ENCODE measurements around the gene MYO10. TPM values are rescaled to one million over a fixed set of nuclear protein-coding genes. Genes with fewer than 3 reads are reported as not detected.
"Not testable (repeated sequence)": the region's sequence is repeated elsewhere in the genome, so short reads cannot be mapped to it uniquely, and the experiment has no call there.

Gene MYO10
- total RNA-seq, 1 donor from 2014 or later, result 4.6 TPM

DNA sequence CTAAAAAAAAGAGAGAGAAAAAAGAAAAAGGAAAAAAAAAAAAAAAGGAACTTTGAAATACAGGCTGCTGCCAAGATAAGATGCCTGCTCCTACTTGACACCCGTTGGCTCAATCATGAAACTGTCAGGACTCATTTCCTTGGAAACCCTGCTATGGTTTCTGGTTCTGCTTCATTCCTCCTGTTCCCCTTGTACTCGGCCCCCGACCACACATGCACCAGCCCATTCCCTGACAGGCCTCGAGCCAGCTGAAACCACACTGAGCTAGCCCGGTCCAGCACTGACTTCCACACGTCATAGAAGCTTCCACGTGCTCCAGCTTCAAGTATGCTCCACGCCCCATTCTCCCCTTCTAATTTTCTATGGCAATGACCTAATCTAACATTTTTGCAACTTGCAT, 93.2 kb downstream of the MYO10 start:
- intact Hi-C loops (cut with DNase I), result no loop called here
- DNase-seq (ENCODE audit: low spot score), result no peak

DNA sequence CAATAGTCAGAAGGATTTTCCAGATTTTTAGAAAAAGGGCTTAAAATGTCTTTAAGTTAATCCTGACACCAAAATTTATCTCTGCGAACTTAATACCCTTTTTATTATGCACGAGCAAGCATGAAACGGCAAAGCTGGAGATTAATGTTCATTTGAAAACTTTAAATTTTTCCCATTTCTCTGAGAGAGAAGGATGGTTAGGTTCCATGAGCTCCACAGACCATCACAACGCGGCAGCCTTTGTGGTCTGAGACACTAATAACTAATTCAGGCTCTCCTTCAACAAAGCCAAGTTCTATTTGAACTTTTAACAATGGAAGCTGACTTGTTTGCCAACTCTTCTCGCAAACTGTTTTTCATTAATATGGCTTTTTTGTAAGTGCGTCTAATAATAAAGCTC, 94.7 kb downstream of the MYO10 start:
- intact Hi-C loops (cut with DNase I), result no loop called here
- DNase-seq (ENCODE audit: low spot score), result no peak

DNA sequence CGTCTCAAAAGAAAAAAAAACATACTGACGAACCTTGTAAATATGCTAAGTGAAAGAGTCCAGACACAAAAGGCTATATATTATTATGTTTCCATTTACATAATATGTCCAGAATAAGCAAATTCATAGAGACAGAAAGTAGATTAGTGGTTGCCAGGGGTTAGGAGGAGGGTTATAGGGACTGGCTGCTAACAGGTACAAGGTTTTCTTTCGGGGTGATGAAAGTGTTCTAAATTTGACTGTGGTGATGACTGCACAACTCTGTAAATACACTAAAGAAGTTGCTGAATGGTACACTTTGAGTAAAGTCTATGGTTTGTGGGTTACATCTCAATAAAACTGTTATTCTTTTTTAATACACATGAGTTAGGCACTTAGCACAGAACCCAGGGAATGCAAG, 98.8 kb downstream of the MYO10 start:
- intact Hi-C loops (cut with DNase I), result no loop called here
- no peak for DNase-seq (ENCODE audit: low spot score)

DNA sequence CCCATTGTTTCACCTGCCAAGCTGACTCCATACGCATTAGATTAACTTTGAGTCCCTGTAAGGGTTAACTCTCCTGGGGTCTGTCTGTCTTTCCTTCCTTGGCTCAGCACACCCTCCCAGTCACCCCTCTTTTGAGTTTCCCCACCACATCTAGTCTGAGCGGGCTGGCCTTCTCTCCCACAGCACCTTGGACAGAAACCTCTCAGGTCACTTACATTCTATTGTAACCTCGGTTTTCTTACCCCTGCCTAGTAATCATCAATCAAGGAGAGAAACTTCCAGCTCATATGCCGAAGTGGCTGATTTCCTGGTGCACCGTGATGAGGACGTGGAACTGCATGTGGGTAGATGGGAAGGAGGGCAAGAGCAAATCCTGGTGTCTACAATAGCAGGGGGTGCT, 102.1 kb downstream of the MYO10 start:
- DNase-seq (ENCODE audit: low spot score), result no peak
- intact Hi-C loops (cut with DNase I), result no loop called here

DNA sequence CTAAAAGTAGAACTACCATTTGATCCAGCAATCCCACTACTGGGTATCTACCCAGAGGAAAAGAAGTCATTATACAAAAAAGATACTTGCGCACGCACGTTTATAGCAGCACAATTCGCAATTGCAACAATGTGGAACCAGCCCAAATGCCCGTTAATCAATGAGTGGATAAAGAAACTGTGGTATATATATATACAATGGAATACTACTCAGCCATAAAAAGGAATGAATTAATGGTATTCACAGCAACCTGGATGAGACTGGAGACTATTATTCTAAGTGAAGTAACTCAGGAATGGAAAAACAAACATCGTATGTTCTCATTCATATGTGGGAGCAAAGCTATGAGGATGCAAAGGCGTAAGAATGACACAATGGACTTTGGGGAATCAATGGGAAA, 104.8 kb downstream of the MYO10 start:
- intact Hi-C loops (cut with DNase I); DNase-seq (ENCODE audit: low spot score): not testable (repeated sequence)

DNA sequence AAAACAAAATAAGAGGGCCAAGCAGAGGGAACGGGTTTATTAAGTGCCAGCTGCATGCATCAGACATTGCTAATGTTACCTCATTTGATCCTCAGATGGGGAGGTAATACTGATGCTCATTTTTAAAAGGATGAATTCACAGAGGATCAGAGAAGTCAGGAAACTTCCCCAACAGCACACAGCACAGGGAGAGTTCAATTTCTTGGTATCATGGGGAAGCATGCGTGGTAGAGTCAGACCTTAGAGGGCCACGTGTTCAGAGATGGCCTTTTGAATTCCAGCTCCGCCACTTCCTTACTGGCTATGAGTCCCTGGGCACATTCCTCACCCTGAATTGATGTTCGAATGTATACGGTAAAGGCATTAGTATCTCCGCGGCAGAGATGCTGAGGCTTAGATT, 108.3 kb downstream of the MYO10 start:
- intact Hi-C loops (cut with DNase I), result no loop called here
- no peak for DNase-seq (ENCODE audit: low spot score)

DNA sequence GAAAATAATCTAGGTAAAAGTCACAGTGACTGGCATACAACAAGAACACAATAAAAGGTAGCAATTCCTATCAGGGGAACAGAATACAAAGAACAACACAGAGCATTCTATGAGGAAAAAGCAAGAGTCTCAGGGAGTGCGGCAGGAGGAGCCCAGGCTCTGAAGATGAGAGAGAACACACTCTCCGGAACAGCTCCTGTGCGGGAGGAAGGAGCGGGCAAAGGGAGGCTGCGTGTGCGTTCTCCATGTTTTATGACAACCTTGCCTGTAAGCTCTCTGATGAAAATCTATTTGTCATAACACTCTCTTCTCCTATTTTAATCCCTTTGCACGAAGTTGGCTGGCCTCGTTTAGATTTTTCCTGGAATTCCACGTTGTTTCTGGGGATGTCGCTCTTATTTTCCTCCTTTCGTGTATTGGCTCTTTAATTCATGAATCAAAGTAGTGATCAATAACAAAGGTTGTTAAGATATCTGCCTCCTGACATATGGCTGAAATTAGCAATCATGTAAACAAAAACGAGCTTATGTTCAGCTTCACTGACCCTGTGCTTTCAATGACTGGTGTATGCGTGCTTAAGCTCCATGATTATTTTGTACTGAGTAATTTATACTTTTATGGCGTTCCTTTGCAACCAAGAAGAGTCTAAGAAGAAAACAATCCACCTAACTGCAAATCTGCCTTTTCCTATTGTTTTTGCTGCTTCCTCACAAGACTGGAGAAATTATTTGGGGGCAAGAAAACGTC, 109.5 kb downstream of the MYO10 start:
- DNase-seq (ENCODE audit: low spot score), result no peak
- intact Hi-C loops (cut with DNase I), result no loop called here

DNA sequence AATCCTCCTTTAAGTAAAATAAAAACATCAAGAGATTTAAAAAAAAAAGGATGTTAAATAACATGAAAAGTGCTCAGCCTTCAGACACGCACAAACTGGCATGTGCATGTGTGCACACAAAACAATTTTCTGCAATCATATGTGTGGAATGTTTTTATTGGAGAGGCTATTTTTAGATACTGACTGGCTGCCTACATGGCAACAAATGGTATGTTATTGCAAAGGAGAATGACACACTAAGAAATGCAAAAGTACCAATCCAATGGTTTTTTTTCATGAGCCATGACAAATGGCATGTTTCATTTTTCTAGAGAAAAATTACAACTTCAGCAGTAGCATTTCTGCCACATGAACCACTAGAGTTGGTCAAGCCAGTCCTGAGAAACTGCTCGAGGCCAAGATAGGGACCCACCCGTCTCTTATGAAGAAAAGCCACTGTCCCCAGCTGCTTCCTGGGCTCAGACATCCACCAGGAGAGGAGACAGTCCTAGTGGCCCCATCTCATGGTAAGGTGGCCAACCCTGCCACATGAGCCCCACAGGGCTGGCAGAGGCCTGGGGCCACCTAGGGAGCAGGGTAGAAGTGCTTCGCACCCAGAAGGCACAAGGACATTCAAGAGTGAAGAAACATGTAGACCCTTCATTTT, 116.4 kb downstream of the MYO10 start:
- DNase-seq (ENCODE audit: low spot score), result no peak
- intact Hi-C loops (cut with DNase I), result no loop called here

DNA sequence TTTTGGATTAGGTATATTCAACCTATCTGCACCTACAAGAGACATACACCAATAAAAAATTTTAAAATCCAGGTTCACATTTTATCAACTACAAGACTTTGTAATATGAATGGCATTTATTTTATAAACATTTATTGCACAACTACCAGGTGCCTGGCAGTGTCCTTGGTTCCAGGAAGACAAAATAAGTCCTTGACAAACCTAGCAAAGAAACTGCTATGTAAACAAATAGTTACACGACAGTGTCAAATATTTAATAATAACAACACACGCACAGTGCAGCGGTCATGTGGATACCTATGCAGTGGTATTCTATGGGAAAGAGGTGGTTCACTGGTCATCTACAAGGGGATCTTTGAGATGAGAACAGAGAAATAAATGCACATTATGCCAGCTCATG, 120.7 kb downstream of the MYO10 start:
- intact Hi-C loops (cut with DNase I), result no loop called here
- DNase-seq (ENCODE audit: low spot score), result no peak

DNA sequence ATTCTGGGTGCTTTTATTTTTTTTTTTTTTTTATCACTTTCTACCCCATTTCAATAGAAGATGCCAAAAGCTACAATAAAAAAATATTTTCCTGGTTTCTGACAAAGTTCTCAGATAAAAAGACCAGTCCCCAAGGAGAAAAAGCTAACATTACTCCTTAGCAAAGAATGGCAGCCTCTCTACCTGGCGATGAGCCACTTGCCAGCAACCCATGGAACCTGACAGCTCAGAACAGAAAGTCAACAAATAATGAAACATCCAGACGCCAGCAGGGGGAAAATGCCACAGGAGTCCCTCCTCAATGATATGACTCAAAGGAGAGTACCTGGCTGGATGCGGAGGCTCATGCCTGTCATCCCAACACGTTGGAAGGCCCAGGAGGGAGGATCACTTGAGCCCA, 123.2 kb downstream of the MYO10 start:
- no peak for DNase-seq (ENCODE audit: low spot score)
- intact Hi-C loops (cut with DNase I), result no loop called here

DNA sequence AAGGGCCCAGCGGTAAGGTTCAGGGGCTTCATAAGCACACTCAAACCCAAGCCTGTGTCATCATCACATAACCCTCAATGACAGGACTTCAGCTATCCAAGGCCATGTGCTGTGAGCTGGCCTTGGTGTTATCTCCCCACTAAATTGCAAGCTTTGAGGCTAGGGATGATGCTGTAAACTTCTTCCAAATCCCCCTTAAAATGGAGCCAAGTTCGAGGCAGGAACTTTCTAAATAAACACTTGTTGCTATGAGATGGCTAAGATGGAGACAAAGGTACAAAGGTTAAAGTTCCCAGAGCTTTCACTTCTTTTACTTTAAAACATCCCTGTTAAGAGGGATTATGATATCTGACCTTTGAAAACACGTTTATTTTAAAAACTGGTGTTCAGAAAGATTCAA, 123.6 kb downstream of the MYO10 start:
- DNase-seq (ENCODE audit: low spot score), result no peak
- intact Hi-C loops (cut with DNase I), result no loop called here

DNA sequence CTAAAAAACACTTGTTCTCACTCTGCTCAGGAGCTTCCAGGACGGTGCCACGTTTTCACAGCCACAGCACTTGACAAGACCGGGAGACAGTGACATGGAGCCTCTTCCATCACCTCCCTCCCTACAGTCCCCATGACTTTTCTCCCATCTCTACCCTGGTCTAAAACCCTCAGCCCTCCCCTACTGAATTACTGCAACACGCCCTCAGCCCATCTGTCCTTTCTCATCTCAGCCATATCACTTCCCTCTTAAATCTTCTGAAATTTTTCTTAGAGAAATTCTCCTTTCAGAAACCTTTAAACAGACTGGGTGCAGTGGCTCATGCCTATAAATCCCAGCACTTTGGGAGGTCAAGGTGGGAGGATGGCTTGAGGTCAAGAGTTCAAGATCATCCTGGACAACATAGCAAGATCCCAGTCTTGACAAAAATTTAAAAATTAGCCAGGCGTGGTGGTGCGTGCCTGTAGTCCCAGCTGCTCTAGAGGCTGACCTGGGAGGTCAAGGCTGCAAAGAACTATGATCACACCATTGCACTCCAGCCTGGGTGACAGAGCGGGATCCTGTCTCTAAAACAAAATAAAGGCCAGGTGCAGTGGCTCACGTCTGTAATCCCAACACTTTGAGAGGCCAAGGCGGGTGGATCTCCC, 125.8 kb downstream of the MYO10 start:
- intact Hi-C loops (cut with DNase I), result no loop called here
- DNase-seq (ENCODE audit: low spot score), result no peak

DNA sequence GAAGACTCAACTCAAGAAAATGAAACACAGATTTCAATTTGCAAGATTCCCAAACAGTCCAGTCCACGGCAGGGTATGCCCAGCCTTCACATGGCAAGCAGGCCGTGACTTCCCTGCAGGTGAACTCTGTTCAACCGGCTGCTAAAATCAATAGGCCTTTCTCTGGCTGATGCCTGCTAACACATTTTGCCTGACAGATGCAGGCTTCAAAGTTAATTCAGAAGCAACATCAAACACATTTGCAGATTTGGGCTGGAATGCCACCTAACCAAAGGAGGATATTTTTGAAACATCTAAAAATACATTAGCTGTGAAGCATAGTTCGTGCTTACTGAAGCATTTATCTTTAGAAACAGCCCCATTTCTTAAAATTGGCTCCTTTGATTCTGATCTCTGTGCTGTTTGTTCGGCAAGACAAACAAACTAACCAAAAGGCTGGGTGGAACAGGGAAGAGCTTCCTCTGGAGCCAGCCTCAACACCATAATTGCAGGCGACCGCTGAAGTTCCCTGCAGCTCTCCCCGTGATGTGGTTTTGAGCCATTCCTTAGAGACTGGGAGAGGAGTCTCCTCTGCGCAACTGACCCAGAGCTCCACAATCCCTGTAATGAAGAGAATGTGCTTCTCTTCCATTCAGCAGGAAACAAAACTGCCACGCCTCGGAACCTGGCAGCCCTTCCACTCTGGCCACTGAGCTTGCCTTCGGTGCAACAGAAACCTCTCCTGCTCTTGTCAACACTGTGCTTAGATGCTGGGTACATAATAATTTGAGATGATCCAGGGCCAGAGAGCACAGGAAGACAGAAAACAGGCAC, 126.5 kb downstream of the MYO10 start:
- intact Hi-C loops (cut with DNase I), result no loop called here
- DNase-seq (ENCODE audit: low spot score), result no peak

DNA sequence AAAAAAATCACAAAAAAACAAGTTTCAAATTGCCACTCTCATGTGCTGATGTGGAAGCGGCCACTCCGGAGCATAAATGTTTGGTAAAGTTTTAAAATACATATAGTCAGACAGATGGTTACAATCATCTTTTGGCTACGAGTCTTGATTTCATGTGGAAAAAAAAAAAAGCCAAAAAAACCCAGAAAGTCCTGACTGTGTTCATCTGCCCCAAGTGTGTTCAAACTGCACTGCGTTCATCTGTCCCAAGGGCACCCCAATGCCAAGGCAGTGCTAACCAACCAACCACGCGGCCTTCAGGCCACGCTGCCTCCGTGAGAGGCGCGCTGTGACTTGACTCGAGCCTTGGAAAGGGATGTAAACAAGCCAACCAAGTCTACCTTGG, 127.1 kb downstream of the MYO10 start:
- DNase-seq (ENCODE audit: low spot score), result no peak
- intact Hi-C loops (cut with DNase I), result no loop called here

DNA sequence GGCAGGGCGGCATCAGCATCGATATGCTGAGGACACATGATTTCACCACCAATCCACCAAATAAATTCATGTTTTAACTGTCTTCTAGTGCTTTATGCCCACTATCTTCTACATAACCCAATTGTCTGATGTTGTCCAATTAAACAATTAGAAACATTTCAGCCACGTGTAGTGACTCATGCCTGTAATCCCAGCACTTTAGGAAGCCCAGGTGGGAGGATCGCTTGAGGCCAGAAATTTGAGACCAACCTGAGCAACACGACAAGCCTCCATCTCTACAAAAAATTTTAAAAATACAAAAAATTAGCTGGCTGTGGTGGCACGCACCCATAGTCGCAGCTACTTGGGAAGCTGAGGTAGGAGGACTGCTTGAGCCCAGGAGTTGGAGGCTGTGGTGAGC, 128.1 kb downstream of the MYO10 start:
- intact Hi-C loops (cut with DNase I), result no loop called here
- DNase-seq (ENCODE audit: low spot score), result no peak

DNA sequence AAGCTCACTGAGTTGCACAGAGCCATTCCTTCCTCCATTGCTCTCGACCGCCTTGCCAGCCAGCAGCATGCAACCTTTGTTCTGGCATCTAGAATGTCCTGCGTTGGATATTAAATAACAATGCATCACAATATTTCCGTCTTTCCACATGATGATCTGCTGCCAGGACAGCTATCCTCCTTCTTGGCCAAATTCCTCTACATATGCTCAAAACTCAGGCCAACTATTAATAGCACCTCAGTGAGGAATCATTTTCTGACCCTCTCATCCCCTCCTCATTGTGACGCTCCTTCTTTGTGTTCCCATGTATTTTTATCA, 128.6 kb downstream of the MYO10 start:
- intact Hi-C loops (cut with DNase I), result no loop called here
- no peak for DNase-seq (ENCODE audit: low spot score)

DNA sequence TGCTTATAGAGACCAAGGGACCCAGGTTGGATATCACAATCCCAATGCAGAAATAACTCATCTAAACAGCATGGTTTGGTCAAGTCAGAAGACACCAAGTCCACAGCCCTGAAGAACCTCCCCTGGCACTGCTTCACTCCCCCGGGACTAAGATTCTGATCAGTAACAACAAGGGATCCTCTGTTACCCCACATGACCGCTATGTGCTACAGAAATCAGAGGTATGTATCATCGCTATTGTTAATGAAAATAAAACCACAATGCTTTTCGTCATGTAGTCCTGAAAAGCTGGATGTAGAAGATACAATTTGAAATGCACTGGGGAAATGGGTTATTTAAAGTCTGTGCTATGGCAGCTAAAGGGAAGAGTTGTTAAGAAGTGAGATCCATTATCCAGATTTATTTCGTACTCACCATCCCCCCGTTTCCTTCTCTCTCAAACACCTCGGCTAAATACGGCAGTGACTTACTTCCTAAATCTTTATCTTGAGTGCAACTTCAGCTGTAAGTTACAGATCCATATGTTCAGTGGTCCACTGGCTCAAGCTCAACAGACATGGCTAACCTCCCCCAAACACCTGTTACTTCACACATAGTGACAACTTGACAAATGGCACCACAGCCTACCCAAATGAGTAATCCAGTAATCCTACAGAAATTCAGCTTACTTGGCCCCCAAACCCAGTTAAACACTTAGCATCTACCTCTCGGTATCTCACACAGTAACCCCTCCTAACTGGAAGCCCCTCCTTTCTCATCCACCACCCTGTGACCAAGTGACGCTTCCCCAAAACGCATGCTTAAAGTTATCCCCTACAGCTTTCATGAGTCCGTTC, 129.2 kb downstream of the MYO10 start:
- DNase-seq (ENCODE audit: low spot score), result no peak
- intact Hi-C loops (cut with DNase I), result no loop called here

DNA sequence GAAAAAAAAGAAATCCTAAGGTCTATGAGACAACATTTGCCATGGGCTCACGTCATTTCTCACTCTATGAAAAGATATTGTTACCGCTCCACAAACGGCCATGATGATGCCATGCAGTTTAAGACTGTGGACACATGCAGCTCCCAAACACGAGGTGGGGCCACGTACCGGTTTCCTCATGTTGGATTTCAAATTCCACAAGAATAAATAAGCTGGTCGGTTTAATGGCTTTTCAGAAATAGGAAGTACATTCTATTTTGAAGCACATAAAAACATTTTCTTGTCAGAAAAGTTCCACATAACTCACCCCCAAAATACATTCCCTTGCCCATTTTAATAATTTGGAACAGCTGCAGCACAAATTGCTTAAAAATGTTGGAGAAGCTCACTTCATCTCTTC, 130.6 kb downstream of the MYO10 start:
- intact Hi-C loops (cut with DNase I), result no loop called here

DNA sequence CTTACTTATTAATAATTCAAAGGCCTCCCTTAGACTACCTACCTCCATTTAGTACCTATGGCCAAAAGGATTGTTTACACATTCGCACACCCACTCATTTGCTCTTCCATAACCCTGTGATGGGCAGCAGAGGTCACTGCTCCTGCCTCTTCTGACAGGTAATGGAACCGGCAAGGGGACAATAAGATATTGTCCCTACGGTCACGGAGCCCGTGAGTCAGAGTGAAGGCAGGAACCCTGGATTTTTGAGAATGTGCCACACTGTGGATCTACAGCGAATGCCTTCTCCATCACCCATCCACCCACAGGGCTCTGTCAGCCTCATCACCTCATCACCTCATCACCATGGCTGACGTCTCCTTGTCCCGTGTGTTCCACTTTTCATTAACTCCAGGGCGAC, 132.3 kb downstream of the MYO10 start:
- DNase-seq (ENCODE audit: low spot score), result no peak
- intact Hi-C loops (cut with DNase I), result no loop called here

More for the DNA sequence above, 130.6 kb downstream of the MYO10 start:
- DNase-seq (ENCODE audit: low spot score), result no peak

DNA sequence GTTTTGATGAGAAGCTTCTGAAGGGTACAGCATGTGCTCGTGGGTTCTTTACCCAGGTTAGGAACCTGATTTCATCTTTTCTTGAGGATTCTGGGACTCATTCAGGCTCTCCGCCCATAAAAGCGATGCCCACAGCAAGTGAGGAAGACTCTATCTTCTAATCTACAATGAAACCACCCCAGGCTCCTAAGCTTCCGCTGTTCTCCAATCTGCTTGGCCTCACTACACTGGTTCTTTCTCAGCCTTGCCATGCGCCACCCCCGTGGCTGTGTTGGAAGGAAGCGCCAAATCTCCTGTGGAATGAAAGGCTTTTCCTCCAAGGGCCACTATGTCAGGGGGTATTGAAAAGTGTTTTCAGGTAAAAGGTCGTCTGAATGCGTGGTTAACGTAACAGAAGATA, 135.6 kb downstream of the MYO10 start:
- intact Hi-C loops (cut with DNase I), result no loop called here
- DNase-seq (ENCODE audit: low spot score), result no peak

Data from cardiac septum (tissue), 1 donor.